H1 (cell line): Measurements from ENCODE around the gene CBX2. TPM values are rescaled to one million over a fixed set of nuclear protein-coding genes. Genes with fewer than 3 reads are reported as not detected.

Experiments used
- CTCF ChIA-PET: fragments of 300-600 bp; sonication (Branson Sonifier 250); formaldehyde crosslinking; loops from one replicate; lab custom pipeline; 2021; ENCODE audit not compliant: partially characterized antibody; lab: Charles Lee
- POLR2A ChIA-PET: fragments of 300-600 bp; sonication (Branson Sonifier 250); formaldehyde crosslinking; loops from one replicate; lab custom pipeline; 2021; ENCODE audit warnings: inconsistent platforms; ENCODE audit not compliant: partially characterized antibody; lab: Charles Lee
- DNase-seq, 2 experiments: peaks; one replicate each; pipeline versions ENCODE4 v3.0.0 to v3.0.0-alpha.2; 2010 to 2022; ENCODE audit warnings: low spot score in 2 of 2, low read depth in 1 of 2, mixed read lengths in 1 of 2
- FAIRE-seq: peaks from 2 replicates; lab custom pipeline; 2011; peaks lifted over from hg19 to GRCh38; lab: Jason Lieb, UNC
- H2AFZ ChIP-seq: 2 replicates; pipeline ENCODE4 v1.8.1; 2012; ENCODE audit warnings: low read length, inconsistent platforms
- H2AK5ac ChIP-seq: 2 replicates; pipeline ENCODE4 v1.6.1; 2013; ENCODE audit warnings: low read depth, low read length
- H2BK120ac ChIP-seq: replicated peaks from 2 replicates; pipeline ENCODE3; 2013; ENCODE audit warnings: low read depth, low read length, inconsistent platforms
- H2BK12ac ChIP-seq: 2 replicates; pipeline ENCODE4 v1.6.1; 2013; ENCODE audit warnings: low read depth, low read length
- H2BK15ac ChIP-seq: 2 replicates; pipeline ENCODE4 v1.6.1; 2013; ENCODE audit warnings: low read length
- H2BK20ac ChIP-seq: 2 replicates; pipeline ENCODE4 v1.6.1; 2013; ENCODE audit warnings: low read length
- H2BK5ac ChIP-seq: 2 replicates; pipeline ENCODE4 v1.6.1; 2013; ENCODE audit warnings: low read depth, low read length
- H3K14ac ChIP-seq: 2 replicates; pipeline ENCODE4 v1.6.1; 2013; ENCODE audit warnings: inconsistent platforms; ENCODE audit not compliant: insufficient read length
- H3K18ac ChIP-seq: 2 replicates; pipeline ENCODE4 v1.6.1; 2013; ENCODE audit warnings: low read length; ENCODE audit errors: extremely low read depth
- H3K23ac ChIP-seq: 2 replicates; pipeline ENCODE4 v1.6.1; 2013; ENCODE audit warnings: inconsistent platforms; ENCODE audit not compliant: insufficient read length
- H3K23me2 ChIP-seq: 2 replicates; pipeline ENCODE4 v1.6.1; 2013; ENCODE audit warnings: low read depth, low read length
- H3K27ac ChIP-seq: 2 replicates; pipeline ENCODE4 v1.6.1; 2011; ENCODE audit warnings: low read depth, low read length, inconsistent platforms
- H3K27me3 ChIP-seq, 4 experiments: replicated peaks in 1 of 4; 1 replicate in 1 of 4; 2 replicates in 3 of 4; pipeline versions ENCODE4 v1.6.1 to v1.8.1; 2011 to 2013; ENCODE audit warnings: low read length in 3 of 4, mild to moderate bottlenecking in 3 of 4, inconsistent platforms in 2 of 4, mixed read lengths in 2 of 4, moderate library complexity in 1 of 4; ENCODE audit not compliant: control insufficient read depth in 3 of 4, insufficient read depth in 3 of 4; ENCODE audit errors: extremely low read depth in 1 of 4
- H3K36me3 ChIP-seq, 4 experiments: 2 replicates each; pipeline versions ENCODE4 v1.6.1 to v1.8.1; 2011 to 2013; ENCODE audit warnings: mild to moderate bottlenecking in 4 of 4, low read length in 3 of 4, moderate library complexity in 2 of 4, control low read depth in 1 of 4, inconsistent platforms in 1 of 4; ENCODE audit not compliant: insufficient read depth in 4 of 4, control insufficient read depth in 2 of 4
- H3K4ac ChIP-seq: replicated peaks from 2 replicates; pipeline ENCODE3; 2013; ENCODE audit warnings: low read length, low read depth, mixed read lengths, inconsistent platforms; ENCODE audit not compliant: insufficient read length
- H3K4me1 ChIP-seq, 4 experiments: replicated peaks in 1 of 4; 1 replicate in 1 of 4; 2 replicates in 3 of 4; pipeline versions ENCODE4 v1.6.1 to v1.8.1; 2011 to 2013; ENCODE audit warnings: low read length in 3 of 4, inconsistent platforms in 2 of 4, mixed read lengths in 1 of 4; ENCODE audit not compliant: insufficient read depth in 4 of 4, control insufficient read depth in 3 of 4
- H3K4me2 ChIP-seq, 2 experiments: 2 replicates each; pipeline versions ENCODE4 v1.6.1 to v1.8.1; 2011 to 2013; ENCODE audit warnings: low read depth in 2 of 2, low read length in 2 of 2, control low read depth in 1 of 2, inconsistent platforms in 1 of 2, mild to moderate bottlenecking in 1 of 2; ENCODE audit not compliant: insufficient read depth in 1 of 2
- H3K4me3 ChIP-seq, 4 experiments: fragments of 200-600, 300-600 bp in 1 of 4; sonication (generic), shearing (Covaris generic), sonication (Bioruptor Twin) in 1 of 4; 2 replicates each; pipeline versions ENCODE4 v1.5.1 to v1.8.1; 2011 to 2016; ENCODE audit warnings: low read length in 4 of 4, low read depth in 3 of 4, control low read depth in 2 of 4, inconsistent platforms in 2 of 4, mild to moderate bottlenecking in 2 of 4, mixed read lengths in 1 of 4, moderate library complexity in 1 of 4; ENCODE audit not compliant: insufficient read depth in 2 of 4; ENCODE audit errors: extremely low read depth in 1 of 4
- H3K56ac ChIP-seq: replicated peaks from 2 replicates; pipeline ENCODE3; 2013; ENCODE audit warnings: low read depth, mild to moderate bottlenecking, mixed read lengths, low read length, inconsistent platforms; ENCODE audit not compliant: insufficient read length
- H3K79me1 ChIP-seq: 2 replicates; pipeline ENCODE4 v1.6.1; 2013; ENCODE audit warnings: low read depth, low read length, control low read depth
- H3K79me2 ChIP-seq, 2 experiments: 2 replicates each; pipeline versions ENCODE4 v1.6.1 to v1.8.1; 2012 to 2013; ENCODE audit warnings: low read length in 2 of 2, mild to moderate bottlenecking in 2 of 2, inconsistent platforms in 1 of 2; ENCODE audit not compliant: insufficient read depth in 2 of 2, control insufficient read depth in 1 of 2
- H3K9ac ChIP-seq, 4 experiments: replicated peaks in 1 of 4; 1 replicate in 1 of 4; 2 replicates in 3 of 4; pipeline versions ENCODE4 v1.6.1 to v1.8.1; 2011 to 2013; ENCODE audit warnings: low read depth in 3 of 4, low read length in 3 of 4, control low read depth in 2 of 4, mild to moderate bottlenecking in 2 of 4, moderate library complexity in 2 of 4, inconsistent platforms in 1 of 4; ENCODE audit errors: extremely low read depth in 1 of 4
- H3K9me3 ChIP-seq, 2 experiments: 2 replicates each; pipeline versions ENCODE4 v1.6.1 to v1.8.1; 2012 to 2013; ENCODE audit warnings: mild to moderate bottlenecking in 2 of 2, moderate library complexity in 2 of 2, control low read depth in 1 of 2, inconsistent platforms in 1 of 2, low read depth in 1 of 2, low read length in 1 of 2, mixed read lengths in 1 of 2; ENCODE audit not compliant: insufficient read depth in 2 of 2
- H4K20me1 ChIP-seq, 2 experiments: replicated peaks in 1 of 2; 2 replicates each; pipeline versions ENCODE3 to v1.8.1; 2011 to 2013; ENCODE audit warnings: inconsistent platforms in 2 of 2, low read length in 2 of 2, mild to moderate bottlenecking in 1 of 2; ENCODE audit not compliant: insufficient read depth in 2 of 2, control insufficient read depth in 1 of 2
- H4K5ac ChIP-seq: 2 replicates; pipeline ENCODE4 v1.6.1; 2013; ENCODE audit warnings: low read length, low read depth, mixed read lengths, inconsistent platforms; ENCODE audit not compliant: insufficient read length
- H4K8ac ChIP-seq: 2 replicates; pipeline ENCODE4 v1.8.0; 2013; ENCODE audit warnings: mild to moderate bottlenecking, moderate library complexity, low read length, inconsistent platforms; ENCODE audit not compliant: insufficient read depth; ENCODE audit errors: extremely low read depth
- H4K91ac ChIP-seq: replicated peaks from 2 replicates; pipeline ENCODE3; 2013; ENCODE audit warnings: low read length, mixed read lengths, inconsistent platforms; ENCODE audit not compliant: insufficient read length
- BCL11A ChIP-seq, 2 experiments: IDR thresholded peaks; one replicate each; pipeline ENCODE4 v1.6.1; 2011; ENCODE audit warnings: low read depth in 2 of 2, low read length in 2 of 2, mild to moderate bottlenecking in 2 of 2
- CBX5 ChIP-seq: fragments of 300-800, 300-1000 bp; sonication (generic); IDR thresholded peaks from 2 replicates; pipeline ENCODE4 v1.7.1; 2016; ENCODE audit warnings: antibody characterized with exemption, low read length, low read depth
- CBX8 ChIP-seq: fragments of 300-800, 300-1000 bp; sonication (generic); IDR thresholded peaks from 2 replicates; pipeline ENCODE4 v1.7.1; 2016; ENCODE audit warnings: low read depth, low read length, borderline replicate concordance
- CHD2 ChIP-seq: IDR thresholded peaks from 2 replicates; pipeline ENCODE4 v1.6.1; 2012; ENCODE audit warnings: low read length, improper control_type of control experiment
- KDM1A ChIP-seq: fragments of 200-600, 300-600 bp; sonication (generic); IDR thresholded peaks from 2 replicates; pipeline ENCODE4 v1.7.1; 2016; ENCODE audit warnings: mild to moderate bottlenecking, low read length, borderline replicate concordance
- RBBP5 ChIP-seq: IDR thresholded peaks from 2 replicates; pipeline ENCODE4 v1.7.1; 2012; ENCODE audit warnings: low read depth, mild to moderate bottlenecking, inconsistent platforms, low read length, moderate library complexity, borderline replicate concordance
- RNF2 ChIP-seq: fragments of 200-900, 300-1000 bp; sonication (generic); IDR thresholded peaks from 2 replicates; pipeline ENCODE4 v1.7.1; 2016; ENCODE audit warnings: borderline replicate concordance, low read depth, mild to moderate bottlenecking, antibody characterized with exemption, low read length; ENCODE audit not compliant: poor library complexity, severe bottlenecking; ENCODE audit errors: missing control alignments
- SAP30 ChIP-seq: fragments of 300-600 bp; sonication (generic); IDR thresholded peaks from 2 replicates; pipeline ENCODE4 v1.7.1; 2012; ENCODE audit warnings: low read length, moderate library complexity, mild to moderate bottlenecking, inconsistent platforms; ENCODE audit not compliant: insufficient read depth, insufficient replicate concordance
- YY1 ChIP-seq: IDR thresholded peaks from 2 replicates; pipeline ENCODE4 v1.6.1; 2011; ENCODE audit warnings: low read depth, mild to moderate bottlenecking, low read length
- WGBS, 2 experiments: shearing (Covaris generic) in 1 of 2; methylation state at CpG; one replicate each; pipeline versions ENCODE4 v1.1.6 to v1.1.7; 2013 to 2015; ENCODE audit warnings: low lambda C conversion rate in 2 of 2, mixed read lengths in 2 of 2, inconsistent platforms in 1 of 2, low coverage in 1 of 2, missing lambda C conversion rate in 1 of 2; ENCODE audit not compliant: insufficient replicate concordance in 2 of 2, insufficient coverage in 1 of 2, insufficient read length in 1 of 2; ENCODE audit errors: extremely low coverage in 1 of 2, missing lambda C conversion rate in 1 of 2; 5-methylcytosine and 5-hydroxymethylcytosine counted together
- polyA plus RNA-seq, 7 experiments: library from polyadenylated mRNA; depleted of rRNA in 3 of 7; stranded (reverse) in 5 of 7; unstranded in 2 of 7; fragments of >200 nt in 5 of 7; fragments of 200-250 nt in 2 of 7; gene quantifications; 1 replicate in 5 of 7; 2 replicates in 1 of 7; 4 replicates in 1 of 7; pipeline versions ENCODE4 v1.2.1 to v1.2.3, GENCODE V29; 2011 to 2013; ENCODE audit warnings: missing spikeins in 2 of 7, mixed read lengths in 2 of 7
- total RNA-seq: library from RNA; stranded (reverse); fragmentation: NEBNext Ultra II Directional; extraction: Animal tissue kit (Norgen Biotek cat#: 25700); gene quantifications from 2 replicates; pipeline ENCODE4 v1.2.1, GENCODE V29; 2021

The CBX2 gene
- total and polyA plus RNA-seq, 2 of the 8 experiments (the other 6 are each of a cell fraction or from before 2014, with no cell fraction given), result 64.3 to 83.9 TPM

DNA sequence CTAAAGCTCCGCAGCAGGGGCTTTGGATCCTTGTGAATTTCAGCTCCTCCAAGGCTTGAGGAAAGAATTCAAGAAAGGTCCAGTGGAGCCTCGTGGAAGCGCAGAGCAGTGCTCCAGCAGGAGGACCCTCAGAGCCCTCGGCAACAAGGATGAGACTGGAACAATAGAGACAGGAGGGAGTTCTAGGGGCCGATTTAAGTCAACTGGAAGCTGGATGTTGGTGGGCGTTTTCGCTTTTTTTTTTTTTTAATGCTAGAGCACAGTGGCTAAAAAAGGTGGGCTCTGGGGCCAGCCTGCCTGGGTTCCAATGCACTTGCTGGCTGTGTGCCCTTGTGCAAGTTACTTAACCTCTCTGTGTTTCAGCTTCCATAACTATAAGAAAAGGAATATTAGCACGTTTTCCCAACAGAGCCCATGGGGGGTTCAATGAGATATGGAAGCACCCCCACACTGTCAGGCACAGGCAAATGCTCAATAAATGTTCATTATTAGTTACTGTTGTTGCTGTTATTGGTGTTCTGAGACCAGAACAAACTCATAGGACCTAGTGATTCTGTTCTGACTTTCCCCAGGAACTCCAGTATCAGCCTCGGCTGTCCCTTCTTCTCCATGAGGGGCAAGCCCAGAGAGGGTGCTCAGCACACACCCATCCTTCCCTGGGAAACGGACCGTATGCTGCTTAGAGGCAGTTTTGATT lies 24.2 kb downstream of the CBX2 start:
- H3K23me2 ChIP-seq, result peaks cover 2% of the 10 kb centered on the region; the same call in 1 of the 2 replicates
- no peak overlapping the region for H4K8ac ChIP-seq
- ChIA-PET CTCF (interaction anchor here (1.0 to 19.1 kb wide), 9 partner anchors 9 to 163 kb away, joined by 3 to 576 read pairs (median 12); partner anchors contain the start of gene CBX4), POLR2A (interaction anchor here (1.1 to 24.0 kb wide), 9 partner anchors 9 to 40 kb away, joined by 4 to 374 read pairs (median 6); partner anchors contain the start of genes CBX2 and CBX4)
- no peak overlapping the region for H3K27ac ChIP-seq
- H3K36me3 ChIP-seq, result peaks cover 0 to 12% (median 0%) of the 10 kb centered on the region in 4 experiments; a peak in 1 of 8 replicates
- no peaks in the 10 kb centered on the region for H3K79me1 ChIP-seq
- peaks cover 88 to 96% (median 95%) of the 10 kb centered on the region in 4 experiments for H3K27me3 ChIP-seq
- DNase-seq (peak in 1 of 2 experiments; percentile 49), FAIRE-seq (no peak)
- H3K4ac ChIP-seq, result no peak overlapping the region
- H3K9ac ChIP-seq, result no peak overlapping the region
- no peak overlapping the region; a peak in 1 of 8 replicates for H3K4me3 ChIP-seq
- H4K20me1 ChIP-seq, result peaks cover 4 to 25% of the 10 kb centered on the region in 2 experiments
- no peak overlapping the region for H2BK120ac ChIP-seq
- peak; percentile 66; the same call in 1 of the 2 replicates for TF ChIP-seq CBX8
- TF ChIP-seq YY1, result no peak
- TF ChIP-seq BCL11A (IDR thresholded peaks at IDR 0.05; ENCODE audit: low read depth in 2 of 2, low read length in 2 of 2), result no peak
- TF ChIP-seq CBX5, result no peak
- TF ChIP-seq RNF2, result peak; percentile 9
- no peak for TF ChIP-seq KDM1A
- TF ChIP-seq RBBP5, result no peak
- no peak for TF ChIP-seq SAP30
- TF ChIP-seq CHD2, result no peak
- peak overlapping the region; percentile 10 to 70; a peak in 1 of 4 replicates for H3K4me2 ChIP-seq
- peaks cover 4 to 63% (median 48%) of the 10 kb centered on the region in 4 experiments for H3K4me1 ChIP-seq
- H3K56ac ChIP-seq, result no peak overlapping the region
- H2BK12ac ChIP-seq, result peak overlapping the region; percentile 68; the same call in 1 of the 2 replicates
- no peak overlapping the region for H3K23ac ChIP-seq
- H2BK15ac ChIP-seq, result no peak overlapping the region
- no peak overlapping the region for H4K91ac ChIP-seq
- H2AK5ac ChIP-seq, result 0 out of 2 replicates have a peak overlapping the region, but pooled peaks have one; percentile 2
- H2BK20ac ChIP-seq, result 0 out of 2 replicates have a peak overlapping the region, but pooled peaks have one; percentile 43
- 23% methylated on average over 11 of the region's 11 CpGs; no CpG with 5 or more reads in 1 of the 2 experiments for WGBS, 2 experiments
- H2AFZ ChIP-seq, result no peak overlapping the region
- H3K9me3 ChIP-seq, result peaks cover 0 to 7% of the 10 kb centered on the region in 2 experiments; a peak in 3 of 4 replicates
- H4K5ac ChIP-seq, result no peak overlapping the region
- H3K79me2 ChIP-seq, result no peaks in the 10 kb centered on the region
- H3K18ac ChIP-seq, result no peak overlapping the region
- H3K14ac ChIP-seq, result no peak overlapping the region
- no peak overlapping the region for H2BK5ac ChIP-seq
